ENCODE results near the gene CYRIA.

- TF ChIP-seq POLR2A (IDR thresholded peaks at IDR 0.05) (no peak), CTCF (IDR thresholded peaks at IDR 0.05) (no peak), POLR2AphosphoS5 (IDR thresholded peaks at IDR 0.05) (no peak), EP300 (IDR thresholded peaks at IDR 0.05) (no peak)
These were observed 31.8 kb downstream of the CYRIA start for GRCh38 chr2:16633621-16634430.

Measured in suprapubic skin (tissue), 4 donors.